ENCODE results near the gene TMEM150B. TPM values are rescaled to one million over a fixed set of nuclear protein-coding genes. Genes with fewer than 3 reads are reported as not detected.

TMEM150B gene
- total RNA-seq, 1 donor from 2014 or later, result not detected

GRCh38 chr19:55352549-55353145, 27.5 kb upstream of the TMEM150B start:
- H3K9me3 Mint-ChIP-seq (ENCODE audit: unreplicated experiment), result peaks cover 6% of the 10 kb centered on the region
- H3K4me3 Mint-ChIP-seq (ENCODE audit: unreplicated experiment), result peak overlapping the region; percentile 61
- H3K36me3 Mint-ChIP-seq (ENCODE audit: low read depth, unreplicated experiment), result peaks cover 10% of the 10 kb centered on the region

GRCh38 chr19:55352040-55352439, 26.9 kb upstream of the TMEM150B start:
- H3K27me3 ChIP-seq (ENCODE audit: insufficient read depth, low read length), result peaks cover 17% of the 10 kb centered on the region

More at GRCh38 chr19:55352549-55353145, 27.5 kb upstream of the TMEM150B start:
- Histone ChIP-seq H3K27ac (ENCODE audit: low read depth, low read length) (no peak overlapping the region), H3K27me3 (ENCODE audit: insufficient read depth, low read length) (peaks cover 17% of the 10 kb centered on the region), H3K9ac (ENCODE audit: low read length) (no peak overlapping the region), H3K4me2 (ENCODE audit: low read length) (no peak overlapping the region), H2AFZ (ENCODE audit: low read depth, low read length) (no peak overlapping the region), H4K20me1 (ENCODE audit: insufficient read depth, low read length) (peaks cover 11% of the 10 kb centered on the region), H3K36me3 (ENCODE audit: insufficient read depth, low read length) (no peaks in the 10 kb centered on the region), H3K4me1 (ENCODE audit: insufficient read depth, low read length) (peaks cover 10% of the 10 kb centered on the region), H3K9me3 (ENCODE audit: insufficient read depth, low read depth, low read length) (no peaks in the 10 kb centered on the region), H3K79me2 (ENCODE audit: insufficient read depth, low read length) (no peaks in the 10 kb centered on the region), H3K4me3 (ENCODE audit: insufficient read depth, low read depth, low read length) (no peak overlapping the region)
- peaks cover 52% of the 10 kb centered on the region for H3K27me3 Mint-ChIP-seq (ENCODE audit: low read depth, unreplicated experiment)
- no peak for FAIRE-seq
- TF ChIP-seq CTCF (IDR thresholded peaks at IDR 0.05; ENCODE audit: insufficient read depth, low read depth, low read length) (no peak), EZH2 (IDR thresholded peaks at IDR 0.05; ENCODE audit: insufficient read depth, low read length) (no peak)
- peaks cover 4% of the 10 kb centered on the region for H3K4me1 Mint-ChIP-seq (ENCODE audit: low read depth, unreplicated experiment)
- no peak for DNase-seq (ENCODE audit: low read depth)
- peak overlapping the region; percentile 47 for H3K27ac Mint-ChIP-seq (ENCODE audit: unreplicated experiment)

More at GRCh38 chr19:55352040-55352439, 26.9 kb upstream of the TMEM150B start:
- no peak for FAIRE-seq
- DNase-seq (ENCODE audit: low read depth), result no peak
- H3K36me3 Mint-ChIP-seq (ENCODE audit: low read depth, unreplicated experiment), result peaks cover 10% of the 10 kb centered on the region
- no peak overlapping the region for H3K9ac ChIP-seq (ENCODE audit: low read length)
- peaks cover 4% of the 10 kb centered on the region for H3K9me3 Mint-ChIP-seq (ENCODE audit: unreplicated experiment)
- no peak overlapping the region for H3K4me2 ChIP-seq (ENCODE audit: low read length)
- no peak overlapping the region for H3K27ac Mint-ChIP-seq (ENCODE audit: unreplicated experiment)
- peaks cover 47% of the 10 kb centered on the region for H3K27me3 Mint-ChIP-seq (ENCODE audit: low read depth, unreplicated experiment)
- H3K27ac ChIP-seq (ENCODE audit: low read depth, low read length), result no peak overlapping the region
- H3K4me3 ChIP-seq (ENCODE audit: insufficient read depth, low read depth, low read length), result no peak overlapping the region
- TF ChIP-seq CTCF (IDR thresholded peaks at IDR 0.05; ENCODE audit: insufficient read depth, low read depth, low read length) (no peak), EZH2 (IDR thresholded peaks at IDR 0.05; ENCODE audit: insufficient read depth, low read length) (no peak)
- H3K79me2 ChIP-seq (ENCODE audit: insufficient read depth, low read length), result no peaks in the 10 kb centered on the region
- H2AFZ ChIP-seq (ENCODE audit: low read depth, low read length), result no peak overlapping the region
- H3K4me1 ChIP-seq (ENCODE audit: insufficient read depth, low read length), result peaks cover 10% of the 10 kb centered on the region
- H3K9me3 ChIP-seq (ENCODE audit: insufficient read depth, low read depth, low read length), result no peaks in the 10 kb centered on the region
- H3K36me3 ChIP-seq (ENCODE audit: insufficient read depth, low read length), result no peaks in the 10 kb centered on the region
- no peak overlapping the region for H3K4me3 Mint-ChIP-seq (ENCODE audit: unreplicated experiment)
- H4K20me1 ChIP-seq (ENCODE audit: insufficient read depth, low read length), result peaks cover 11% of the 10 kb centered on the region
- H3K4me1 Mint-ChIP-seq (ENCODE audit: low read depth, unreplicated experiment), result peaks cover 4% of the 10 kb centered on the region

Measured in astrocyte (in vitro differentiated cells and primary cell).